HG03196 (cell line): Measurements from ENCODE around the gene GNAS.
A peak's percentile ranks its signal among the peaks of the same experiment; 100 is the strongest.

Experiments used
- ATAC-seq: cut with Tn5 transposase; IDR thresholded peaks from one replicate; pipeline ENCODE4 v1.9.1; 2021; ENCODE audit not compliant: unreplicated experiment

Gene GNAS

GRCh38 chr20:58895448-58896180 is 43.1 kb downstream of the GNAS start:
- no peak for ATAC-seq

- no peak for ATAC-seq
Measured at GRCh38 chr20:58896820-58897219, 44.3 kb downstream of the GNAS start.

- no peak for ATAC-seq
Measured at GRCh38 chr20:58897488-58897887, 45.0 kb downstream of the GNAS start.

GRCh38 chr20:58898629-58899408 is 46.3 kb downstream of the GNAS start:
- ATAC-seq = no peak

GRCh38 chr20:58899512-58899911 is 47.0 kb downstream of the GNAS start:
- ATAC-seq = no peak

GRCh38 chr20:58900397-58900796 is 47.9 kb downstream of the GNAS start:
- ATAC-seq = no peak

GRCh38 chr20:58901488-58902402 is 49.2 kb downstream of the GNAS start:
- ATAC-seq = no peak

GRCh38 chr20:58903614-58904013 is 51.1 kb downstream of the GNAS start:
- no peak for ATAC-seq

GRCh38 chr20:58905236-58905635 is 52.7 kb downstream of the GNAS start:
- ATAC-seq = no peak

- no peak for ATAC-seq
Measured at GRCh38 chr20:58906111-58906510, 53.6 kb downstream of the GNAS start.

GRCh38 chr20:58906894-58907293 is 54.4 kb downstream of the GNAS start:
- no peak for ATAC-seq

GRCh38 chr20:58907320-58908137 is 55.0 kb downstream of the GNAS start:
- peak; percentile 81 for ATAC-seq

- no peak for ATAC-seq
Measured at GRCh38 chr20:58908221-58908620, 55.7 kb downstream of the GNAS start.

GRCh38 chr20:58908941-58909340 is 56.4 kb downstream of the GNAS start:
- ATAC-seq = no peak

- no peak for ATAC-seq
Measured at GRCh38 chr20:58909585-58909984, 57.1 kb downstream of the GNAS start.

- ATAC-seq = no peak
Measured at GRCh38 chr20:58910473-58910872, 58.0 kb downstream of the GNAS start.

- no peak for ATAC-seq
Measured at GRCh38 chr20:58911309-58911708, 58.8 kb downstream of the GNAS start.

- ATAC-seq = no peak
Measured at GRCh38 chr20:58911970-58912369, 59.5 kb downstream of the GNAS start.

GRCh38 chr20:58913079-58913478 is 60.6 kb downstream of the GNAS start:
- no peak for ATAC-seq

GRCh38 chr20:58918621-58919020 is 66.1 kb downstream of the GNAS start:
- no peak for ATAC-seq

GRCh38 chr20:58921564-58921963 is 69.0 kb downstream of the GNAS start:
- no peak for ATAC-seq
